GM12873 (cell line): ENCODE results near the gene EPB42.

Experiments
- CTCF ChIP-seq: IDR thresholded peaks from 2 replicates; pipeline ENCODE4 v1.5.1; 2012; ENCODE audit warnings: low read depth, mild to moderate bottlenecking, moderate library complexity, low read length, control low read depth; ENCODE audit not compliant: insufficient read depth; ENCODE audit errors: missing control alignments

Gene EPB42

GRCh38 chr15:43187544-43188155, 33.2 kb downstream of the EPB42 start:
- peak; percentile 49 for TF ChIP-seq CTCF

DNA sequence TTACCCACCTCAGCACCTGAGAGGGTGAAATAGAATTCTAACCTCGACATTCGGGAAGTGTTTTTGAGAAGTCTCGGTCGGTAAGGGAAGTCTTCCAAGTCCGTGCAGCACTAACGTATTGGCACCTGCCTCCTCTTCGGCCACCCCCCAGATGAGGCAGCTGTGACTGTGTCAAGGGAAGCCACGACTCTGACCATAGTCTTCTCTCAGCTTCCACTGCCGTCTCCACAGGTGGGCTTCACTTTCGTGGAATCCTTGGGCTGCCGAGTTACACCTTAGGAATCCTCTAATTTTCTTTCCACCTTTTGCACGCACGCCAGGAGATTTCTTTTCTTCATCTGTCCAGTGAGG, 34.8 kb downstream of the EPB42 start:
- TF ChIP-seq CTCF = no peak

DNA sequence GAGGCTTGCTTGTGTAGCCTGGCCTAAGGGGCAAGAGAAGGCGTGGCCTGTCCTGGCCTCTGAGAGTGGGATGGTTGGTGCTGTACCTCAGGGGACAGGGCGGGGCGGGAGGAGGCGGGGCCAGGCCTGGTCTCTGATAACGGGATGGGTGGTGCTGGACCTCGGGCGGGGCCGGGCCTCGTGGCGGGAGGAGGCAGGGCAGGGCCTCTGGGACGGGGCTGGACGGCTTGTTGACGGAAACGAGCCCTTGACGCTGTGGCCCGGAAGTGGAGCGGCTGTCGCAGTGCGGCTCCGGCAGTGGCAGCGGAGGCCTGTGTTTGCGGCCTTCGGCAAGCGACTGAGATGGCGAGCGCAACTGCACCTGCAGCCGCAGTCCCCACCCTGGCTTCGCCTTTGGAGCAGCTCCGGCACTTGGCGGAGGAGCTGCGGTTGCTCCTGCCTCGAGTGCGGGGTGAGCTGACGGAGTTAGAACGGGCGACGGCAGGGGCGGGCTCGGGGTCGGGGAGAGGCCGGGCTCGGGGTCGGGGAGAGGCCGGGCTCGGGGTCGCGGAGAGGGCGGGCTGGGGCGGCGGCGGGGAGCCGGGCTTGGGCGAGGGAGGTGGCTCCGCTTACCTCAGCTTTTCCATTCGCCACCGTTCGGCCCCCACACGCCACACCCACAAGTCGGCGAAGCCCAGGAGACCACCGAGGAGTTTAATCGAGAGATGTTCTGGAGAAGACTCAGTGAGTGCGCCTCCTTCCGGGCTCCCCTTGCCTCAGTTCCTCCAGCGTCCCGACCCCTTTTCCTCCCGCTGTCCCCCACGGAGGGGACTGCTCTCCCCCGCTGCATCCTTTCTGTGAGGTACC, 35.4 kb downstream of the EPB42 start, which contains the start of gene CCNDBP1:
TSS of gene CCNDBP1 (plus strand) at position 247 of the 846 bp plus-strand sequence. CDS start at position 343, 96 bp downstream.
- TF ChIP-seq CTCF = peak; percentile 63

- TF ChIP-seq CTCF = no peak
Measured at GRCh38 chr15:43184407-43185124, 36.3 kb downstream of the EPB42 start.

- no peak for TF ChIP-seq CTCF
Measured at GRCh38 chr15:43183270-43183669, 37.5 kb downstream of the EPB42 start.

- TF ChIP-seq CTCF = no peak
Measured at GRCh38 chr15:43169888-43170287, 50.9 kb downstream of the EPB42 start.
